Measurements from ENCODE around the gene CD27. TPM values are rescaled to one million over a fixed set of nuclear protein-coding genes. Genes with fewer than 3 reads are reported as not detected.
"Not testable (repeated sequence)": the region's sequence is repeated elsewhere in the genome, so short reads cannot be mapped to it uniquely, and the experiment has no call there.

Gene CD27
- total RNA-seq, 1 experiment from 2014 or later, result 0.17 TPM

- no peak for DNase-seq (ENCODE audit: low read depth)
Measured at GRCh38 chr12:6488240-6488639, 43.5 kb downstream of the CD27 start.

- no peak for DNase-seq (ENCODE audit: low read depth)
Measured at GRCh38 chr12:6489449-6489848, 44.7 kb downstream of the CD27 start.

GRCh38 chr12:6490673-6491072 lies 45.9 kb downstream of the CD27 start:
- not testable (repeated sequence) for DNase-seq (ENCODE audit: low read depth)

- peak; percentile 90 for DNase-seq (ENCODE audit: low read depth)
Measured at GRCh38 chr12:6492838-6493496, 48.2 kb downstream of the CD27 start, which contains the start of gene MRPL51. Gene MRPL51 (minus strand): TSS chr12:6493262. CDS start chr12:6493136, 126 bp downstream.

GRCh38 chr12:6493497-6494257 lies 48.9 kb downstream of the CD27 start, which contains the start of gene NCAPD2:
Gene NCAPD2 (plus strand): TSS chr12:6494102. CDS start chr12:6495099, 997 bp downstream.
- DNase-seq (ENCODE audit: low read depth), result peak; percentile 96

- DNase-seq (ENCODE audit: low read depth), result peak; percentile 40
Measured at GRCh38 chr12:6494258-6494743, 49.5 kb downstream of the CD27 start.

- DNase-seq (ENCODE audit: low read depth), result peak; percentile 51
Measured at GRCh38 chr12:6494968-6495367, 50.2 kb downstream of the CD27 start.

GRCh38 chr12:6497291-6497690 lies 52.5 kb downstream of the CD27 start:
- DNase-seq (ENCODE audit: low read depth), result not testable (repeated sequence)

GRCh38 chr12:6500466-6500865 lies 55.7 kb downstream of the CD27 start:
- no peak for DNase-seq (ENCODE audit: low read depth)

Other genes with a start within 250 kb of the CD27 start
- gene CD9, start 244.6 kb upstream of the CD27 start, total RNA-seq (2014; rRNA removed), result 38.3 and 42.4 TPM in 2 replicates
- not detected in 2 replicates for gene PLEKHG6, start 134.3 kb upstream of the CD27 start, total RNA-seq (2014; rRNA removed)
- gene TNFRSF1A, start 102.9 kb upstream of the CD27 start, total RNA-seq (2014; rRNA removed), result 177 and 233 TPM in 2 replicates
- gene SCNN1A, start 69.4 kb upstream of the CD27 start, total RNA-seq (2014; rRNA removed), result 0.32 and 0.69 TPM in 2 replicates
- 152 and 184 TPM in 2 replicates for gene LTBR, start 60.8 kb upstream of the CD27 start, total RNA-seq (2014; rRNA removed)
- 8.5 and 9.4 TPM in 2 replicates for gene TAPBPL, start 7.1 kb downstream of the CD27 start, total RNA-seq (2014; rRNA removed)
- gene VAMP1, start 25.7 kb downstream of the CD27 start, total RNA-seq (2014; rRNA removed), result 8.0 and 12.9 TPM in 2 replicates
- 113 and 124 TPM in 2 replicates for gene MRPL51, start 48.3 kb downstream of the CD27 start, total RNA-seq (2014; rRNA removed)
- 93.5 and 112 TPM in 2 replicates for gene NCAPD2, start 49.1 kb downstream of the CD27 start, total RNA-seq (2014; rRNA removed)
- 10,802 and 11,796 TPM in 2 replicates for gene GAPDH, start 89.6 kb downstream of the CD27 start, total RNA-seq (2014; rRNA removed)
- gene IFFO1, start 111.1 kb downstream of the CD27 start, total RNA-seq (2014; rRNA removed), result 105 and 121 TPM in 2 replicates
- gene NOP2, start 123.3 kb downstream of the CD27 start, total RNA-seq (2014; rRNA removed), result 88.9 and 101 TPM in 2 replicates
- 200 and 240 TPM in 2 replicates for gene CHD4, start 162.4 kb downstream of the CD27 start, total RNA-seq (2014; rRNA removed)
- gene LPAR5, start 191.0 kb downstream of the CD27 start, total RNA-seq (2014; rRNA removed), result not detected in 2 replicates
- gene ACRBP, start 202.5 kb downstream of the CD27 start, total RNA-seq (2014; rRNA removed), result 0.32 TPM in 1 of 2 replicates, not detected in the other
- gene ING4, start 218.2 kb downstream of the CD27 start, total RNA-seq (2014; rRNA removed), result 26.3 and 40.8 TPM in 2 replicates
- 28.4 and 30.8 TPM in 2 replicates for gene ZNF384, start 244.4 kb downstream of the CD27 start, total RNA-seq (2014; rRNA removed)

Data from LHCN-M2 (cell line).